GM18498 (cell line): ENCODE measurements around the gene ZNF559.
"Not testable (repeated sequence)": the region's sequence is repeated elsewhere in the genome, so short reads cannot be mapped to it uniquely, and the experiment has no call there.

Experiments
- ATAC-seq: cut with Tn5 transposase; IDR thresholded peaks from one replicate; pipeline ENCODE4 v1.9.1; 2021; ENCODE audit warnings: mild to moderate bottlenecking, moderate library complexity; ENCODE audit not compliant: unreplicated experiment

The ZNF559 gene

DNA sequence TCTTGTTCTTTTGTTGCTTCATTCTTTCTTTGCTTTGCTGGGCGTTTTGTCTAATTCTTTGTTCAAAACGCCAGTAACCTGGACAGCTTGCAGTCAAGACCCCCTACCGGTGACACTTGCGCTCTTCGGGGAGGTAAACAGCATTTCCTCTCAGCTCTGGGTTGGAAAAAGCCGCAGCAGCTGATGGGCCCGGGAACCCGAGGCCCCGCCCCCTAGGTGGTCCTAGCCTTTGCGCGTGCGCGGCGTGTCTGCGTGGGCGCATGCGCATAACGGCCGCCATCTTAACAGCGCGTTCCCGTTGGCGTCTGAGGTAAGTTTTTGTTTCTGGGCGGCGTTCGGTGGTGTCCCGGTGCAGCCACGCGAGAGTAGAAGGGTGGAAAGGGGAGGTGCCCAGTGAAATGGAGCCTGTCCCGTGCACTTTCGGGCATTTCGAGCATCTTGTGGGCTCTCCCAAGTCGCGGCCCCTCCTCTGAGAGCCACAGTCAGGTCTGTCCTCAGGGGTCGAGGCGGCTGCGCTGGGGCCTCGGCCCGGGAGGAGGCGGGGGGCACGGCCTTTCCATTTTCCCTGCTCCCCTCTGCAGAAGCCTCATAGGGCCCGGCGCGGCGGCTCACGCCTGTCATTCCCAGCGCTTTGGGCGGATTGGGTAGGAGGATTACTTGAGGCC is at the start of gene ZNF559:
ZNF559 (plus strand) TSS at position 261 of the 665 bp plus-strand sequence. CDS start 14,371 bp downstream, outside the sequence.
- peak; percentile 99 for ATAC-seq

DNA sequence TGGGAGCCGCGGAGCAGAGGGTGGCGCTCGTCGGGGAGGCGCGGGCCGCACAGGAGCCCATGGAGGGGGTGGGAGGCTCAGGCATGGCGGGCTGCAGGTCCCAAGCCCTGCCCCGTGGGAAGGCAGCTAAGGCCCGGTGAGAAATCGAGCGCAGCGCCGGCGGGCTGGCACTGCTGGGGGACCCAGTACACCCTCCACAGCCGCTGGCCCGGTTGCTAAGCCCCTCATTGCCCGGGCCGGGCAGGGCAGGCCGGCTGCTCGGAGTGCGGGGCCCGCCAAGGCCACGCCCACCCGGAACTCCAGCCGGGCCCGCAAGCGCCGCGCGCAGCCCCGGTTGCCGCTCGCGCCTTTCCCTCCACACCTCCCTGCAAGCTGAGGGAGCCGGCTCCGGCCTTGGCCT is 40.5 kb upstream of the ZNF559 start:
- not testable (repeated sequence) for ATAC-seq

- ATAC-seq: no peak
Measured at GRCh38 chr19:9289231-9289884, 34.6 kb upstream of the ZNF559 start.

DNA sequence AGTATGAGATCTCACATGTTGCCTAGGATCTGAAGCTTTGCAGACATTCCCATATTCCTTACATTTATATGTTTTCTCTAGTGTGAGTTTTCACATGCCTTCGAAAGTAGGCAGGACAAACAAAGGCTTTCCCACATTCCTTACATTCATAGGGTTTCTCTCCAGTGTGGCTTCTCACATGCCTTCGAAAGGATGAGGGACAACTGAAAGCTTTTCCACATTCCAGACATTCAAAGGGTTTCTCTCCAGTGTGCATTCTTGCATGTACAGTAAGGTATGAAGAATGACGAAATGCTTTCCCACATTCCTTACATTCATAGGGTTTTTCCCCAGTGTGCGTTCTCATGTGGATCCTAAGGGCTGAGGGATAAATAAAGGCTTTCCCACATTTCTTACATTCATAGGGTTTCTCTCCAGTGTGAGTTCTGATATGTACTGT is 28.5 kb upstream of the ZNF559 start:
- ATAC-seq: no peak

- ATAC-seq: no peak
Measured at GRCh38 chr19:9296336-9296735, 27.6 kb upstream of the ZNF559 start.

GRCh38 chr19:9306443-9306842 is 17.5 kb upstream of the ZNF559 start:
- ATAC-seq: no peak

DNA sequence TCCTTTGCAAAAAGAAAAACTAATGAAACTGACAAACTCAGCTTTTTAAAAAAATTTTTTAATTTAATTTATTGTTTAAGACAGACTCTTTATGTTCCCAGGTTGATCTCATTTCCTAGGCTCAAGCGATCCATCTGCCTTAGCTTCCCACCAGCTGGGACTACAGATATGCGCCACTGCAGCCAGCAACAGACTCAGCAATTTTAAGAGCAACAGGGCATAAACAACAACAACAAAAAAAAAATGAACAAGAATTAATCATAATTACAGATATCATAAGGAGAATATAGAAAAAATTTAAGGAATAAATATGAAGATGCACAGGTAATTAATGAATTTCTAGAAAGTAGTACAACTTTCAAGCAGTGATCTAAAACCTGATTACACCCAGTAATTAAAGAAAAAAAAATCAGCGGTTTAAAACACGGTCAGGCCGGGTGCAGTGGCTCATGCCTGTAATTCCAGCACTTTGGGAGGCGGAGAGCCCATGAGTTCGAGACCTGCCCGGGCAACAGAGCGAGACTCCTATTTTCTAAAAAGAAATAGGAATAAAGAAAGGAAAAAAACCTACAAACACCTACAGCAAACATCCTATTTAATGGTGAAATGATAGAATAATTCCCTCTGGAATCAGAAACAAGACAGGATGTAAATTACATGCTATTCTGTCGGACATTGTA is 15.7 kb upstream of the ZNF559 start:
- ATAC-seq: no peak

GRCh38 chr19:9309139-9309973 is 14.6 kb upstream of the ZNF559 start, which contains the start of gene ZNF699:
TSS of gene ZNF699 (minus strand) at chr19:9309838. CDS start at chr19:9305119, 4,719 bp downstream.
- peak; percentile 91 for ATAC-seq

GRCh38 chr19:9309974-9310446 is 14.0 kb upstream of the ZNF559 start:
- ATAC-seq: peak; percentile 56

DNA sequence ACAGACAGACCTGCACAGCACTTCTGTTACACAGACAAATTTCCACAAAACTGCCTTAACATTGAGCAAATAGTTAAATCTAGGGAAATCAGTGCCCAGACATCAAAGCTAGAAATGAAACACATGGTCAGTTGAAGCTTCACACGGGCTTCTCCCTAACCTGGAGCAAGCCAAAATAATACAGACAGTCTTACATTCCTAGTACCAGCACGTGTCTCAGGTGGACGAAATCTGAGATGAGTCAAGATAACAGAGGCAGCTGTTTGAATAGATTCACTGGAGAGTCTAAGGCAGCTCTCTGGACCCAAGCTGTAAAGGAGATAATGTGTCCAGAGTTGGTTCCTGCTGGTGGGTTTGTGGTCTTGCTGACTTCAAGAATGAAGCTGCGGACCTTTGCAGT is 10.2 kb upstream of the ZNF559 start:
- no peak for ATAC-seq

- no peak for ATAC-seq
Measured at GRCh38 chr19:9321338-9321737, 2.6 kb upstream of the ZNF559 start.

- ATAC-seq: not testable (repeated sequence)
Measured at GRCh38 chr19:9321756-9322155, 2.2 kb upstream of the ZNF559 start.

DNA sequence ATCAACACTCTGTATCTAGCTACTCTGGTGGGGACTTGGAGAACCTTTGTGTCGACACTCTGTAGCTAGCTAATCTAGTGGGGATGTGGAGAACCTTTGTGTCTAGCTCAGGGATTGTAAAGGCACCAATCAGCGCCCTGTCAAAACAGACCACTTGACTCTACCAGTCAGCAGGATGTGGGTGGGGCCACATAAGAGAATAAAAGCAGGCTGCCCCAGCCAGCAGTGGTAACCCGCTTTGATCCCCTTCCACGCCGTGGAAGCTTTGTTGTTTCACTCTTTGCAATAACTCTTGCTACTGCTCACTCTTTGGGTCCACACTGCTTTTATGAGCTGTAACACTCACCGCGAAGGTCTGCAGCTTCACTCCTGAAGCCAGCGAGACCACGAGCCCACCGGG is 1.8 kb upstream of the ZNF559 start:
- ATAC-seq: not testable (repeated sequence)

GRCh38 chr19:9323557-9323918 is 441 bp upstream of the ZNF559 start:
- ATAC-seq: peak; percentile 38

DNA sequence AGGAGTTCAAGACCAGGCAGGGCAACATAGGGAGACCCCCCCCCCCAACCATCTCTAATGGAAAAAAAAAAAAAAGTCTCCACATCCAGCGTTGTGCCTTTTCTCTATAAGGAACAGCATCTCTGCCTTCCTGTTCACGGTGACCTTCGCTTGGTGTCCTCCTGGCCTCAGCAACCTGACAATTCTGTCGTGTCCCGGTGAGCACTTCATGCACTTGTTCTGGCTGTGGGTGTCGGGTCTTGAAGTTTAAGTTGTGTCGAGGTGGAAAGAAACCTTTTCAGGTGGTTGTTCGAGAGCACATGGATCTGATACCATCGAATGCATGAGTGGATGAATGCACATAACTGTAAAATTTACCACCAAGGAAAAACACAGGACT is 594 bp downstream of the ZNF559 start:
- ATAC-seq: no peak

DNA sequence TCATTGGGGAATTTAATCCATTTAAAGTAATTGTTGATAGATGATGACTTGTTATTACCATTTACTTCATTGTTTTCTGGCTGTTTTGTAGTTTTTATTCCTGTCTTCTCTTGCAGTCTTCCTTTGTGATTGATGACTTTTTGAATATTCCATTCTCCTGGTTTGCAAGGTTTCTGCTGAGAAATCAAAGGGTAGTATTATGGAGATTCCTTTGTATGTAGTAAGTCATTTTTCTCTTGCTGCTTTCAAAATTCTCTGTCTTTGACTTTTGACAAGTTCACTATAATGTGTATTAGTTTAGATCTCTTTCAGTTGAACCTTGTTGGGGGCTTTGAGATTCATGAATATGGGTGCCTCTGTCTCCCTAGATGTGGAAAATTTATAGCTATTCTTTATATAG is 6.0 kb downstream of the ZNF559 start:
- ATAC-seq: no peak

GRCh38 chr19:9342610-9343304 is 18.8 kb downstream of the ZNF559 start:
- ATAC-seq: no peak

- ATAC-seq: no peak
Measured at GRCh38 chr19:9345005-9345404, 21.0 kb downstream of the ZNF559 start.

GRCh38 chr19:9348253-9348652 is 24.3 kb downstream of the ZNF559 start:
- no peak for ATAC-seq

- no peak for ATAC-seq
Measured at GRCh38 chr19:9348671-9349070, 24.7 kb downstream of the ZNF559 start.
